Measurements from ENCODE around the gene PET117. TPM values are rescaled to one million over a fixed set of nuclear protein-coding genes. Genes with fewer than 3 reads are reported as not detected.
"Not testable (repeated sequence)": the region's sequence is repeated elsewhere in the genome, so short reads cannot be mapped to it uniquely, and the experiment has no call there.

Gene PET117, protein sequence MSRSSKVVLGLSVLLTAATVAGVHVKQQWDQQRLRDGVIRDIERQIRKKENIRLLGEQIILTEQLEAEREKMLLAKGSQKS
- total RNA-seq (10.7 TPM), polyA plus RNA-seq (ENCODE audit: insufficient read depth in 1 of 8, insufficient read length in 8 of 8, low replicate concordance in 1 of 8) (10 to 100 TPM in 7 of 8 donors, 1 to 10 TPM in 1; 8.6 to 13.6 (median 10.9) TPM)
- long read RNA-seq, donor 1, partial matches to known transcripts, result 0 of 2 reads
- long read RNA-seq, donor 1, other reads (novel, unspliced or antisense), result 0 of 2 reads
- long read RNA-seq, donor 2, result 0 reads
- long read RNA-seq, donor 3, partial matches to known transcripts, result 0 of 2 reads
- long read RNA-seq, donor 3, other reads (novel, unspliced or antisense), result 0 of 2 reads
- long read RNA-seq, donor 4, partial matches to known transcripts, result 0 of 4 reads
- long read RNA-seq, donor 4, other reads (novel, unspliced or antisense), result 0 of 4 reads
- long read RNA-seq, donor 5, transcript PET117-201 (2 exons, 1,141 nt), result major isoform, 12 of 12 reads
- long read RNA-seq, donor 5, partial matches to known transcripts, result 0 of 12 reads
- long read RNA-seq, donor 5, other reads (novel, unspliced or antisense), result 0 of 12 reads
- long read RNA-seq, donor 6, transcript PET117-201 (2 exons, 1,141 nt), result major isoform, 7 of 7 reads
- long read RNA-seq, donor 6, partial matches to known transcripts, result 0 of 7 reads
- long read RNA-seq, donor 6, other reads (novel, unspliced or antisense), result 0 of 7 reads
- long read RNA-seq, donor 7, transcript PET117-201 (2 exons, 1,141 nt), result major isoform, 7 of 7 reads
- long read RNA-seq, donor 7, partial matches to known transcripts, result 0 of 7 reads
- long read RNA-seq, donor 7, other reads (novel, unspliced or antisense), result 0 of 7 reads
- long read RNA-seq, donor 8, partial matches to known transcripts, result 0 of 4 reads
- long read RNA-seq, donor 8, other reads (novel, unspliced or antisense), result 0 of 4 reads
- long read RNA-seq, donor 9, transcript PET117-201 (2 exons, 1,141 nt), result major isoform, 8 of 8 reads
- long read RNA-seq, donor 9, partial matches to known transcripts, result 0 of 8 reads
- long read RNA-seq, donor 9, other reads (novel, unspliced or antisense), result 0 of 8 reads
- long read RNA-seq, donor 10, transcript PET117-201 (2 exons, 1,141 nt), result major isoform, 8 of 8 reads
- long read RNA-seq, donor 10, partial matches to known transcripts, result 0 of 8 reads
- long read RNA-seq, donor 10, other reads (novel, unspliced or antisense), result 0 of 8 reads
- long read RNA-seq, donor 11, partial matches to known transcripts, result 0 of 2 reads
- long read RNA-seq, donor 11, other reads (novel, unspliced or antisense), result 0 of 2 reads

DNA sequence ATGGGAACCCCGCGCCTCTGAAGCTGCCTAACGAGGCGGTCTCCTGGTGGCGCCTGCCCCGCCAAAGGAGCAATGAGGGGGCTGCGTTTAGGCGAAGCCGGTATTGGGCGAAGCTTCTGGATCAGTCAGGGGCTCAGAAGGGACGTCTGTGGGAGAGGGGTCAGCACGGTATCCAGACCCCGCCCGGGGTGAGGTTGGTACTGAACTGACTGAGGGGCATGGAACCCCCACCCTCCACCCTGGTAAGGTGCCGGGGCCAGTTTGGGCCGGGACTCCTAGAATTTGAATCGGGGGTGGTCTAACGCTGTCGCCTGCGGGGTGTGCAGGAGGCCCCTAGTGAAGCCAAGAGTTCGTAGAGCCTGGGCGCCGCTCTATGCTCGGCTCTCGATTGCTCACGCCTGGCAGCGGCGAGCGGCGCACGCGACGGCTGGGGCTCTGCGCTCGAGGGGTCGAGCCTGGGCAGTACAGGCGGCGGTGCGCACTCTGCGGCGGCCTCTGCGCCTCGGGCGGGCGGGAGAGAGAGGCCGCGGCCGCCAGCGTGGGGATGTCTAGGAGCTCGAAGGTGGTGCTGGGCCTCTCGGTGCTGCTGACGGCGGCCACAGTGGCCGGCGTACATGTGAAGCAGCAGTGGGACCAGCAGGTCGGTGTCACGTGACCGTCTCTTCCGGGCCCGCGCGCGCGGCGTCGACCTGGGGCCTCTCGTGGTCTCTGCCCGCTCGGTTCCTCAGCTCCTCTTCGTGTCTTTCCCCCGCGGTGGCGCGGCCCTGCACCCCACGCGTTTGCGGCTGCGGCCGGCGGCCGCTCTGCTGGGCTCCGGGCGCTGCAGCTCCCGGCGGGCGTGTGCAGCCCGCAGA is at the start of gene PET117, which contains the start of gene KAT14:
TSS of gene PET117 (plus strand) at position 452 of the 854 bp plus-strand sequence. CDS start at position 545, 93 bp downstream.
TSS of gene KAT14 (plus strand) at position 452 of the 854 bp plus-strand sequence. CDS start 4,798 bp downstream, outside the sequence.
- H3K4me3 ChIP-seq (ENCODE audit: low read length), result peak within 1 kb of the TSS; percentile 94
- under 1% methylated on average over 79 of the region's 87 CpGs for WGBS (ENCODE audit: insufficient coverage)
- DNase-seq, result peak; percentile 98
- peaks cover 4% of the 10 kb centered on the region for H3K36me3 ChIP-seq (ENCODE audit: control insufficient read depth, insufficient read depth, low read length)
- H3K27ac ChIP-seq (ENCODE audit: low read length), result peak within 1 kb of the TSS; percentile 86
- no peaks in the 10 kb centered on the region for H3K27me3 ChIP-seq (ENCODE audit: control insufficient read depth, insufficient read depth, low read length)
- peaks cover 8% of the 10 kb centered on the region for H3K4me1 ChIP-seq (ENCODE audit: control insufficient read depth, insufficient read depth, low read length)
- H3K9me3 ChIP-seq (replicated peaks; ENCODE audit: control insufficient read depth, low read depth, low read length), result no peaks in the 10 kb centered on the region

DNA sequence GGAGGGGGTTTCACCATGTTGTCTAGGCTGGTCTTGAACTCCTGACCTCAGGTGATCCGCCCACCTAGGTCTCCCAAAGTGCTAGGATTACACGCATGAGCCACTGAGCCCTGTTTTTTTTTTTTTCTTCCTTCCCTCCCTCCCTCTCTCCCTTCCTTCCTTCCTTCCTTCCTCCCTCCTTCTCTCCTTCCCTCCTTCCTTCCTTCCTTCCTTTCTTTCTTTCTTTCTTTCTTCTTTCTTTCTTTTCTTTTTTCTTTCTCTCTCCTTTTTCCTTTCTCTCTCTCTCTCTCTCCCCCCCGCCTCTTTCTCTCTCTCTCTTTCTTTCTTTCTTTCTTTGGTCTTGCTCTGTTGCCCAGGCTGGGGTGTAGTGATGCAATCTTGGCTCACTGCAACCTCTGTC is 49.4 kb upstream of the PET117 start:
- DNase-seq; H3K4me3 ChIP-seq (ENCODE audit: low read length): not testable (repeated sequence)
- WGBS (ENCODE audit: insufficient coverage), result 82% methylated on average over 2 of the region's 3 CpGs

DNA sequence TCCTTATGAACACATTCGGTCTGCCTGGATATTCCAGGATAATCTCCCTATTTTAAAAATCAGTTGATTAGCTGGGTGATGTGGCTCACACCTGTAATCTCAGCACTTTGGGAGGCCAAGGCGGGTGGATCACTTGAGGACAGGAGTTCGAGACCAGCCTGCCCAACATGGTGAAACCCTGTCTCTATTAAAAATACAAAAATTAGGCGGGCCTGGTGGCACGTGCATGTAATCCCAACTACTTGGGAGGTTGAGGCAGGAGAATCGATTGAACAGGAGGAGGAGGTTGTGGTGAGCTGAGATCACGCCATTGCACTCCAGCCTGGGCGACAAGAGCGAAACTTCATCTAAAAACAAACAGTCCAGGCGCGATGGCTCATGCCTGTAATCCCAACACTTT is 48.8 kb upstream of the PET117 start:
- not testable (repeated sequence) for H3K9me3 ChIP-seq (replicated peaks; ENCODE audit: control insufficient read depth, low read depth, low read length)

More for the DNA sequence above, 49.4 kb upstream of the PET117 start:
- H3K27ac ChIP-seq (ENCODE audit: low read length); H3K9me3 ChIP-seq (replicated peaks; ENCODE audit: control insufficient read depth, low read depth, low read length); H3K4me1 ChIP-seq (ENCODE audit: control insufficient read depth, insufficient read depth, low read length); H3K36me3 ChIP-seq (ENCODE audit: control insufficient read depth, insufficient read depth, low read length); H3K27me3 ChIP-seq (ENCODE audit: control insufficient read depth, insufficient read depth, low read length): not testable (repeated sequence)

DNA sequence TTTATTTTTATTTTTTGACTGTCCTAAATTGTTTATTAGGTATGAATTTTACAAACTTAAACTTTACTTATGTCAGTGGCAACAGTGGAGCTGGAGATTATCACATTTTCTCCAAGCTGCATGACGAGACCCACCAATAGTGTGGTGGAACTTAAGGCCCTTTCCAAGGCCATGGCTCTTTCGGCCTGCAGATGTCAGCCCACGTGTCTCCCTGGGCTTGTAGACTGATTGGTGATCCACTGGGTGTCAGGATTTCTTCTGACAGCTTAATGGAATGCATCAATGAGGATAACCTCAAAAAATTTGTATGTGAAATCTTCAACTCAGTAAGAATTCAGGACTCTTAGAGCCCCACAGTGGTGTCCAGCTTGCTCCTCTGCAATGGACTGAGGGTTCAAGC is 47.6 kb upstream of the PET117 start:
- DNase-seq, result no peak
- Histone ChIP-seq H3K27ac (ENCODE audit: low read length) (no peak overlapping the region), H3K9me3 (replicated peaks; ENCODE audit: control insufficient read depth, low read depth, low read length) (no peaks in the 10 kb centered on the region), H3K4me3 (ENCODE audit: low read length) (no peak overlapping the region), H3K36me3 (ENCODE audit: control insufficient read depth, insufficient read depth, low read length) (no peaks in the 10 kb centered on the region), H3K27me3 (ENCODE audit: control insufficient read depth, insufficient read depth, low read length) (no peaks in the 10 kb centered on the region), H3K4me1 (ENCODE audit: control insufficient read depth, insufficient read depth, low read length) (no peaks in the 10 kb centered on the region)
- 38% methylated on average over 3 of the region's 3 CpGs for WGBS (ENCODE audit: insufficient coverage)

More for the DNA sequence above, 48.8 kb upstream of the PET117 start:
- H3K27ac ChIP-seq (ENCODE audit: low read length); H3K4me3 ChIP-seq (ENCODE audit: low read length); H3K27me3 ChIP-seq (ENCODE audit: control insufficient read depth, insufficient read depth, low read length); DNase-seq; H3K4me1 ChIP-seq (ENCODE audit: control insufficient read depth, insufficient read depth, low read length); H3K36me3 ChIP-seq (ENCODE audit: control insufficient read depth, insufficient read depth, low read length): not testable (repeated sequence)
- 80% methylated on average over 1 of the region's 11 CpGs for WGBS (ENCODE audit: insufficient coverage)

DNA sequence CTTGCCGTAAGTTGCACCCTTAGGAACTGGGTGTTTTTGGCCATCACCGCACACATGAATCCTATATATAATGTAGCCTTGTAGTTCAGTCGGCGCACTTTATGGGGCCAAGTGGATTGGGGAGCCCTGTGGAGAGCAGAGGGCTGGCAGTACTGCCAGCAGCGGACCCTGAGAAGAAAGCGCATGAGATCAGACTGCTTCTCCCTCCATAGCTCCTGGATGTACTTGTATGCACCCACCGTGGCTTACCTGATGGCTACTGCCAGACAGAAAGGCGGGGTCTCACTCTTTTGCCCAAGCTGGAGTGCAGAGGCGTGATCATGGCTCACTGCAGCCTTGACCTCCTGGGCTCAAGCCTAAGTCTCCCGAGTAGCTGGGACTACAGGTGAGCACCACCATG is 47.2 kb upstream of the PET117 start:
- no peaks in the 10 kb centered on the region for H3K36me3 ChIP-seq (ENCODE audit: control insufficient read depth, insufficient read depth, low read length)
- H3K27me3 ChIP-seq (ENCODE audit: control insufficient read depth, insufficient read depth, low read length), result no peaks in the 10 kb centered on the region
- no peak overlapping the region for H3K27ac ChIP-seq (ENCODE audit: low read length)

DNA sequence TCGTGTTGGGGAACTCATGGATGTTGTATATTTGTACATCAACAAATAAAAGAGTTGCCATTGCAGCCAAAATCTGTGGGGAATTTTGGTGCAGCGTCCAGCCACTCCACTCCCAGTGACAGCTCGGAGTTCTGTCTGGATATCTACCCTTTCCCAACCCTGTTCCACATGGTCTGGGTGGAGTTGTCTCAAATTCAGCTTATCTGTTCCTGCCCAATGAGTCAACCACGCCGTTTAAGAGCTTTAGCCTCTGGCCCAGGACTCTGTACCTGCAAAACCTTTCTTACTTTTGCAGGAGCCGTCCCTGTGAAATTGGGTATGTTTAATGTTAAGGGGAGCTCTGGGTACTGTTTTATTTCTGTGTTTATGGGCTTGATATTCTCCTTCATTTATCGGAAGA is 46.0 kb upstream of the PET117 start:
- H3K36me3 ChIP-seq (ENCODE audit: control insufficient read depth, insufficient read depth, low read length), result no peaks in the 10 kb centered on the region
- no peaks in the 10 kb centered on the region for H3K4me1 ChIP-seq (ENCODE audit: control insufficient read depth, insufficient read depth, low read length)
- H3K9me3 ChIP-seq (replicated peaks; ENCODE audit: control insufficient read depth, low read depth, low read length), result no peaks in the 10 kb centered on the region
- no peaks in the 10 kb centered on the region for H3K27me3 ChIP-seq (ENCODE audit: control insufficient read depth, insufficient read depth, low read length)
- H3K27ac ChIP-seq (ENCODE audit: low read length), result no peak overlapping the region
- no peak for DNase-seq
- no peak overlapping the region for H3K4me3 ChIP-seq (ENCODE audit: low read length)
- WGBS (ENCODE audit: insufficient coverage), result 83% methylated on average over 1 of the region's 7 CpGs

More for the DNA sequence above, 47.2 kb upstream of the PET117 start:
- DNase-seq, result no peak
- WGBS (ENCODE audit: insufficient coverage), result 92% methylated on average over 4 of the region's 10 CpGs
- Histone ChIP-seq H3K4me1 (ENCODE audit: control insufficient read depth, insufficient read depth, low read length) (no peaks in the 10 kb centered on the region), H3K4me3 (ENCODE audit: low read length) (no peak overlapping the region), H3K9me3 (replicated peaks; ENCODE audit: control insufficient read depth, low read depth, low read length) (no peaks in the 10 kb centered on the region)

DNA sequence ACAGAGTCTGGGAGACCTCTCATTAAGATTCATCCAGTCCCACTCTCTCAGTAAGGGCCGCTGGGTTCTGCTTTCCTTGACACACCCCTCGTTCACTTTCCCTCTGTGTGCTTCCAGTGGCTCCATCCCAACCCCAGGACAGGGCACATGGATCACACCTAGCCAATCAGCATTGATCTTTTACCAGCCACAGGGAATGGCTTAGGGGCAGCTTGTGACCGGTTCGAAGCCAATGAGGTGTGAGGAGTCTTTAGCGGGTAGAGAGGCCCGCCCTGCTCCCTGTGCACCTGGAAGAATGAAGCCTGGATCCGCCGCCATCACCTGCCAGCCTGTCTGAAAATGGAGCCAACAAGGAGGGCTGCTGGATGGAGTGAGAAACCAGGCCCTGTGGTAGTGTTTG is 44.8 kb upstream of the PET117 start:
- Histone ChIP-seq H3K4me3 (ENCODE audit: low read length) (no peak overlapping the region), H3K27me3 (ENCODE audit: control insufficient read depth, insufficient read depth, low read length) (no peaks in the 10 kb centered on the region), H3K27ac (ENCODE audit: low read length) (no peak overlapping the region), H3K36me3 (ENCODE audit: control insufficient read depth, insufficient read depth, low read length) (no peaks in the 10 kb centered on the region), H3K4me1 (ENCODE audit: control insufficient read depth, insufficient read depth, low read length) (no peaks in the 10 kb centered on the region), H3K9me3 (replicated peaks; ENCODE audit: control insufficient read depth, low read depth, low read length) (no peaks in the 10 kb centered on the region)
- no peak for DNase-seq
- 81% methylated on average over 7 of the region's 8 CpGs for WGBS (ENCODE audit: insufficient coverage)

DNA sequence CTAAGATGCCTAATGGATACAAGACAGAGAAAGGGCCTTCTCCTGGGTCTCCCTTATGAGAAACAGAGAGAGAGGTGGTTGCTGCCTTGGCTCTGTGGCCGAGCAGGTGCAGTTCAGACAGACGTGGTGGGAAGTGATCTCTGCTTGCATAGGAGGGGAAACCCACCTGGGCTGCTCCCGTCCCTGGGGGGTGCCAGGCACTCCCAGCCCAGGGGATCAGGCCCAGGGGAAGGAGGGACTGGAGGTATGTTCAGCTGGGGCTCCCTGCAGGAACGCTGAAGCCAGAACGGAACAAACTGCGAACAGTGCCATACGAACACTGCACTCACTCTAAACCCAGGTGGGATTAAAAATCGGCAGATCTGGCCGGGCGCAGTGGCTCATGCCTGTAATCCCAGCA is 44.3 kb upstream of the PET117 start:
- Histone ChIP-seq H3K36me3 (ENCODE audit: control insufficient read depth, insufficient read depth, low read length) (no peaks in the 10 kb centered on the region), H3K27ac (ENCODE audit: low read length) (no peak overlapping the region), H3K27me3 (ENCODE audit: control insufficient read depth, insufficient read depth, low read length) (no peaks in the 10 kb centered on the region), H3K4me3 (ENCODE audit: low read length) (no peak overlapping the region), H3K4me1 (ENCODE audit: control insufficient read depth, insufficient read depth, low read length) (no peaks in the 10 kb centered on the region), H3K9me3 (replicated peaks; ENCODE audit: control insufficient read depth, low read depth, low read length) (no peaks in the 10 kb centered on the region)
- 54% methylated on average over 8 of the region's 10 CpGs for WGBS (ENCODE audit: insufficient coverage)
- no peak for DNase-seq

DNA sequence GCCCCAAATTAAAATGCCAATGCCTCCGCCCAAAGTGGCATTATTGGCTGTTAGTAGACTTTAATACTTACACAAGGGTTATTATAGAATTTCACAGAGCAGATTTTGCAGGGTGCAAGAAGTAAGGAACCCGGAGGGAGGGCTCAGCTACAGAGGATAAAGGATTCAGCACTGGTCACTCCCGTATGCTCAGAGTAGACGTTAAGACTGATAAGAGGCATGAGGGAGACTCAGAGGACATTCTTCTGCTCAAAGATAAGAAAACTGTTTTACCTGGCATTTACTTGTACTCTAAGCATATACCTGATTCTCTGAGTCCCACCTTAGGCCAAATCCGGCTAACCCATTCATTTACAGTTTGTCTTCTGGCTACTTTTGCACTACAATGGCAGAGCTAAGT is 43.5 kb upstream of the PET117 start:
- WGBS (ENCODE audit: insufficient coverage), result 80% methylated on average over 4 of the region's 5 CpGs
- H3K27ac ChIP-seq (ENCODE audit: low read length), result no peak overlapping the region
- no peak for DNase-seq
- H3K9me3 ChIP-seq (replicated peaks; ENCODE audit: control insufficient read depth, low read depth, low read length), result no peaks in the 10 kb centered on the region
- no peaks in the 10 kb centered on the region for H3K4me1 ChIP-seq (ENCODE audit: control insufficient read depth, insufficient read depth, low read length)
- no peaks in the 10 kb centered on the region for H3K36me3 ChIP-seq (ENCODE audit: control insufficient read depth, insufficient read depth, low read length)
- H3K4me3 ChIP-seq (ENCODE audit: low read length), result no peak overlapping the region
- H3K27me3 ChIP-seq (ENCODE audit: control insufficient read depth, insufficient read depth, low read length), result no peaks in the 10 kb centered on the region

Measured in muscle of leg (tissue), 16 donors.